Measurements from ENCODE around the gene DYNLT1.
"Not testable (repeated sequence)": the region's sequence is repeated elsewhere in the genome, so short reads cannot be mapped to it uniquely, and the experiment has no call there.

The DYNLT1 gene

GRCh38 chr6:158684311-158684710 is 39.8 kb upstream of the DYNLT1 start:
- ChIA-PET POLR2A (no interaction called here), CTCF (interaction anchor here (0.6 to 0.7 kb wide), 2 partner anchors 24 to 451 kb away, joined by 3 to 4 read pairs; no protein-coding TSS in a partner anchor)
- DNase-seq (ENCODE audit: extremely low spot score) = no peak
- TF ChIP-seq BHLHE40 (IDR thresholded peaks at IDR 0.05; ENCODE audit: borderline replicate concordance) (no peak), HDGF (IDR thresholded peaks at IDR 0.05; ENCODE audit: borderline replicate concordance) (no peak)

DNA sequence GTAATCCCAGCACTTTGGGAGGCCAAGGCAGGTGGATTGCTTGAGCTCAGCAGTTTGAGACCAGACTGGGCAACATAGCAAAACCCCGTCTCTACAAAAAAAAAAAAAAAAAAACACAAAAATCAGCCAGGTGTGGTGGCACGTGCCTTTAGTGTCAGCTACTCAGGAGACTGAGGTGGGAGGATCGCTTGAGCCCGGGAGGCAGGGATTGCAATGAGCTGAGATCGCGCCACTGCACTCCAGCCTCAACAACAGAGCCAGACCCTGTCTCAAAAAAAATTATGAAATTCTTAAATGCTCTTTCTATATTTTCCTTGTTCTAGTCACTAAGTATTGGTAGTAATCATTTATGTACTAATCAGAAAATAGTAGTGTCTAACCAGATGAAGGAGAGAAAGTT is 35.9 kb upstream of the DYNLT1 start:
- CTCF ChIA-PET = interaction anchor here (0.6 to 1.0 kb wide), 2 partner anchors 11 to 20 kb away, joined by 3 read pairs; no protein-coding TSS in a partner anchor
- POLR2A ChIA-PET = no interaction called here
- TF ChIP-seq SUZ12 (IDR thresholded peaks at IDR 0.05) = no peak
- no peak for DNase-seq (ENCODE audit: extremely low spot score)

DNA sequence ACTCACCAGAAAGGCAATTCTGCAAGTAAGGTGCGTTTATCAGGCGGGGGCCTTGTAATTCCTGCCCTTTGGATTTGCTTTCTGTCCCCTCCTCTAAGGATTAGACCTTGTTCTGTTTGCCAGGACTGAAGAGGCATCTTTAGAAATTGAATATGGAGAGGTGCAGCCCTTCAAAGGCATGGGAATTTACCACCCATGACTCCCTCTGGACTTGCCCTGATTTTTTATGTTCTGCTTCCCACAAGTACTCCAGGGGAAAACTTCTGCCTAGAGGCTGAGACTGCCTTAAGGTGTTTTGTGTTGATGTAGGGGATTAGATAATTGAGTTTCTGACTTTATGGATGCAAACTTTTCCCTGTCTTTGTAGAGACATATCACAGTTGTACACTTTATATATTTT is 35.5 kb upstream of the DYNLT1 start:
- no peak for DNase-seq (ENCODE audit: extremely low spot score)
- TF ChIP-seq PKNOX1 (IDR thresholded peaks at IDR 0.05) = no peak
- POLR2A ChIA-PET = no interaction called here
- CTCF ChIA-PET = interaction anchor here (0.6 kb wide), 1 partner anchor 10 kb away, joined by 3 read pairs; no protein-coding TSS in a partner anchor

- TF ChIP-seq ARNT (IDR thresholded peaks at IDR 0.05) (no peak), SUZ12 (IDR thresholded peaks at IDR 0.05) (no peak), ELF4 (IDR thresholded peaks at IDR 0.05) (no peak), LEF1 (IDR thresholded peaks at IDR 0.05; ENCODE audit: borderline replicate concordance) (no peak), FOXA1 (IDR thresholded peaks at IDR 0.05) (no peak), ZNF384 (IDR thresholded peaks at IDR 0.05) (no peak), NFRKB (IDR thresholded peaks at IDR 0.05) (no peak), SP1 (IDR thresholded peaks at IDR 0.05) (no peak), L3MBTL2 (conservative IDR thresholded peaks at IDR 0.05) (no peak), HDGF (IDR thresholded peaks at IDR 0.05; ENCODE audit: borderline replicate concordance) (no peak)
- ChIA-PET CTCF (interaction anchor here (1.5 kb wide), 1 partner anchor 9 kb away, joined by 4 read pairs; no protein-coding TSS in a partner anchor), POLR2A (no interaction called here)
- DNase-seq (ENCODE audit: extremely low spot score) = no peak
These were observed 33.5 kb upstream of the DYNLT1 start for GRCh38 chr6:158677906-158678578.

DNA sequence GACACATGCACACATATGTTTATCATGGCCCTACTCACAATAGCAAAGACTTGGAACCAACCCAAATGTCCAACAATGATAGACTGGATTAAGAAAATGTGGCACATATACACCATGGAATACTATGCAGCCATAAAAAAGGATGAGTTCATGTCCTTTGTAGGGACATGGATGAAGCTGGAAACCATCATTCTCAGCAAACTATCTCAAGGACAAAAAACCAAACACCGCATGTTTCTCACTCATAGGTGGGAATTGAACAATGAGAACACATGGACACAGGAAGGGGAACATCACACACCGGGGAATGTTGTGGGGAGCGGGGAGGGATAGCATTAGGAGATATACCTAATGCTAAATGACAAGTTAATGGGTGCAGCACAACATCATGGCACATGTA is 32.6 kb upstream of the DYNLT1 start:
- DNase-seq (ENCODE audit: extremely low spot score); CTCF ChIA-PET; POLR2A ChIA-PET: not testable (repeated sequence)

GRCh38 chr6:158674342-158675131 is 30.0 kb upstream of the DYNLT1 start:
- ChIA-PET POLR2A (no interaction called here), CTCF (interaction anchor here (1.5 kb wide), 1 partner anchor 14 kb away, joined by 5 read pairs; no protein-coding TSS in a partner anchor)
- no peak for DNase-seq (ENCODE audit: extremely low spot score)
- no peak for TF ChIP-seq TARDBP (IDR thresholded peaks at IDR 0.05)
- TF ChIP-seq NFRKB (IDR thresholded peaks at IDR 0.05) = no peak

DNA sequence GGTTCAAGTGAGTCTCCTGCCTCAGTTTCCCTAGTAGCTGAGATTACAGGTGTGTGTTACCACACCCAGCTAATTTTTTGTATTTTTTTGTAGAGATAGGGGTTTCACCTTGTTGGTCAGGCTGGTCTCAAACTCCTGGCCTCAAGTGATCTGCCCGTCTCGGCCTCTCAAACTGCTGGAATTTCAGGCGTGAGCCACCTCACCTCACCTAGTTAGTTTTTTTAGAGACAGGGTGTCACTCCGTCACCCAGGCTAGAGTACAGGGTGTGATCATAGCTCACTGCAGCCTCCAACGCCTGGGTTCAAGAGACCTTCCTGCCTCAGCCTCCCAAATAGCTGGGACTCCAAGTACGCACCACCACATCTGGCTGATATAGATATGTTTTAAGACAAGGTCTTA is 28.2 kb upstream of the DYNLT1 start:
- TF ChIP-seq FOXA1 (IDR thresholded peaks at IDR 0.05) = no peak
- TF ChIP-seq ZNF384 (IDR thresholded peaks at IDR 0.05) = no peak
- no peak for TF ChIP-seq L3MBTL2 (conservative IDR thresholded peaks at IDR 0.05)
- TF ChIP-seq TARDBP (IDR thresholded peaks at IDR 0.05) = no peak
- TF ChIP-seq SP1 (IDR thresholded peaks at IDR 0.05) = no peak
- no peak for TF ChIP-seq ELF4 (IDR thresholded peaks at IDR 0.05)
- TF ChIP-seq FOXK2 (IDR thresholded peaks at IDR 0.05) = no peak
- TF ChIP-seq BHLHE40 (IDR thresholded peaks at IDR 0.05; ENCODE audit: borderline replicate concordance) = no peak
- no peak for TF ChIP-seq LEF1 (IDR thresholded peaks at IDR 0.05; ENCODE audit: borderline replicate concordance)
- TF ChIP-seq ARNT (IDR thresholded peaks at IDR 0.05) = no peak
- no peak for TF ChIP-seq SUZ12 (IDR thresholded peaks at IDR 0.05)
- TF ChIP-seq HDGF (IDR thresholded peaks at IDR 0.05; ENCODE audit: borderline replicate concordance) = no peak
- no peak for TF ChIP-seq PKNOX1 (IDR thresholded peaks at IDR 0.05)
- TF ChIP-seq FOXM1 (IDR thresholded peaks at IDR 0.05; ENCODE audit: borderline replicate concordance) = no peak
- CTCF ChIA-PET = interaction anchor here (1.4 to 2.3 kb wide), 2 partner anchors 10 to 12 kb away, joined by 5 to 7 read pairs; no protein-coding TSS in a partner anchor
- POLR2A ChIA-PET = no interaction called here
- DNase-seq (ENCODE audit: extremely low spot score) = no peak

DNA sequence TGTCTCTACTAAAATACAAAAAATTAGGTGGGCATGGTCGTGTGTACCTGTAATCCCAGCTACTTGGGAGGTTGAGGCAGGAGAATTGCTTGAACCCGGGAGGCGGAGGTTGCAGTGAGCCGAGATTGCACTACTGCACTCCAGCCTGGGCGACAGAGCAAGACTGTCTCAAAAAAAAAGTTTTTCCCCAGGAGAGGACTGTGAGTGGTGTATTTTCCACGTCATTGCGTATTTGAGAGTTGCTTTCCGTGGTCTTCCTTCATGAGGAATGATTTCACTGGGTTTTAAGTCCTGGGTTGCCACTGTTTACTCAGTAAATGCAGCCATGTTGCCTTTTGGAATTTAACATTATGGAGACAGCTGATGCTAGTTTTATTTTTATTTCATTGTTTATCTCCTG is 27.6 kb upstream of the DYNLT1 start:
- POLR2A ChIA-PET; DNase-seq (ENCODE audit: extremely low spot score): not testable (repeated sequence)
- CTCF ChIA-PET = interaction anchor here (1.4 to 2.3 kb wide), 2 partner anchors 9 to 12 kb away, joined by 5 to 7 read pairs; no protein-coding TSS in a partner anchor

All from HEK293T (cell line).